Coronary artery (tissue), 2 donors: ENCODE data around the gene MRFAP1L1.

Experiments used
- DNase-seq: peaks from one replicate; pipeline ENCODE4 v3.0.0-alpha.2; 2017; ENCODE audit warnings: low spot score
- H3K27ac ChIP-seq, 2 donors: fragments of 200-600 bp; sonication (generic); one replicate each; pipeline ENCODE4 v1.5.1; 2016 to 2019
- H3K4me3 ChIP-seq: fragments of 200-600 bp; sonication (generic); 2 replicates; pipeline ENCODE4 v1.5.1; 2016; ENCODE audit warnings: mild to moderate bottlenecking, moderate library complexity
- CTCF ChIP-seq: fragments of 200-600 bp; sonication (generic); IDR thresholded peaks from one replicate; pipeline ENCODE4 v1.5.1; 2019; ENCODE audit warnings: antibody characterized with exemption

MRFAP1L1 gene

GRCh38 chr4:6720202-6720699 is 10.6 kb upstream of the MRFAP1L1 start:
- DNase-seq = no peak
- H3K27ac ChIP-seq = no peak overlapping the region
- peak; percentile 80 for TF ChIP-seq CTCF
- no peak overlapping the region for H3K4me3 ChIP-seq

- Histone ChIP-seq H3K4me3 (no peak overlapping the region), H3K27ac (no peak overlapping the region)
- DNase-seq = no peak
- TF ChIP-seq CTCF = no peak
These were observed 10.0 kb upstream of the MRFAP1L1 start for GRCh38 chr4:6719611-6720179.

DNA sequence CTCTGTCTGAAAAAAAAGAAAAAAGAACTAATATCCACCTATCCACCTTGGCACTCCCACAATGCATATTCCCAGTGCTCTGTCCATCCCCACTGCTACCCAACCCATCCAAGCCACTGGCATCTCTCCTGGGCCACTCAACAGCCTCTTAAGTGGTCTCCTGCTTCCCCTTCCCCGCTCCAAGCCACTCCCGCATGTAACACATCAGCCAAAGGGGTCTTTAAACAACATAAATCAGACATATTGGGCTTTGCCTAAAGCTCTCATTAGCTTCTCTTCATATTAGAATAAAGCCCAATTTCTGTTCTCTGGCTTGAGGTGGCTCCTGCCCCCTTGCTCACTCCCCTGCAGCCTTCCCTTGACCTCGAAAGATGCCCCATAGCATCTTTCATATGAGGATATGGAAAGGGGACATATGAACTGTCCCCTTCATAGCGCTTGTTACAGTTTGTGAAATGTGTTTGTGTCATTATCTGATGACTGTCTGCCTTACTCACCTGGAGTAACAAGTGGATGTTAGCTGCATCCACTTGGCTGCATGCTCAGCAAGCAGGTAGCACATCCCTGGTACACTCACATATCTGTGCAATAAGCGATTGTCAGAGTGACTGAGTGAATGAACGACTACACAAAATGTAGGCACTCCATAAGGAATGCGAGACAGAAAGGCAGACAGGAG is 9.4 kb upstream of the MRFAP1L1 start:
- DNase-seq = no peak
- Histone ChIP-seq H3K4me3 (no peak overlapping the region), H3K27ac (no peak overlapping the region)
- no peak for TF ChIP-seq CTCF

DNA sequence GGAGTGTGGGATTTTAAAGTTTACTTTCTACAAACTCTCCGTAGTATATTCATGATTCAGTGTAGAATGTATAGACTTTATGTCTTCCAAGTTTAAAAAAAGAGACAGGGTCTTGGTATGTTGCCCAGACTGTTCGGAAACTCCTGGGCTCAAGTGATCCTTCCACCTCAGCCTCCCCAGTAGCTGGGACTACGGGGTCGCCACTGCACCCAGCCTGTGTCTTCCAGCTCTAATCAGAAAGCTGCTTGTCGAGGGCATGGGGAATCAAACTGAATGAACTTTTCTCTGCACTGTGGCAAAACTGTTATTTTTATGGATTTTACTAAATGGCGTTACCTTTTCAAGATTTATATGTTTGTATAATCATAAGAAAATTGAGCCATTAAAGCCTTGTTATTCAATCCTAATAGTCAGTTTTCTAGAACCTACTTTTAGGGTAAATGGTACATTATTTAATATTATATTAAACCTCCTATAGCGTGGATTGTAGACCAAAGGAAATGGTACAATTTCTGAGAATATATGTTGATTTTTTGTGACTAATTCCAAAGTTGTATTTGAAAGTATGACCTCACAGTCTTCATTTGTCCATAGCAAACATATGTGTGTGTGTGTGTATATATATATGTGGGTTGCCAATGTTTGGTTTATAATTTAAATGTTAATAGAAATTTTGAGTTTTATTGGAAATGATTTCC is 7.4 kb upstream of the MRFAP1L1 start:
- Histone ChIP-seq H3K27ac (peak overlapping the region in 1 of 2 donors; percentile 98), H3K4me3 (peak overlapping the region; percentile 94)
- no peak for DNase-seq
- TF ChIP-seq CTCF = no peak

- peak within 1 kb of the TSS; percentile 68 to 98 for H3K27ac ChIP-seq
- peak; percentile 90 for DNase-seq
- peak within 1 kb of the TSS; percentile 94 for H3K4me3 ChIP-seq
- no peak for TF ChIP-seq CTCF
These were observed 6.6 kb upstream of the MRFAP1L1 start, which contains the start of gene BLOC1S4 for GRCh38 chr4:6716018-6716911. Gene BLOC1S4, plus strand, starts transcription at chr4:6716174. Its CDS starts 36 bp downstream, at chr4:6716210.

DNA sequence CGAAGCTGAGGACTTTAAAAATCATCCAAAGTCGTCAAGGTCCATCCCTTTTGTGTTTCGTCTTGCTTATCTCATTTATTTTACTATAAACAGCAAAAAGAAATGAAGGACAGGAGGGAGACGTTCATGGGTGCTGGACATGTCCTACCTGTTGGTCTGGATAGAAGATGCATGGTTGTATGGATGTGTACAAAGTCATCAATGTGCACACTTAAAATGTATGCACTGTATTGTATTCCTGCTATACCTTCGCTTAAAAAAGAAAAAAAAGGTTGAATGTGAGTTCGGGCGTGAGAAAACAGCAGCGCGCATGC is 6.0 kb upstream of the MRFAP1L1 start:
- TF ChIP-seq CTCF = no peak
- Histone ChIP-seq H3K27ac (peak overlapping the region; percentile 68 to 98), H3K4me3 (peak overlapping the region; percentile 94)
- no peak for DNase-seq
